Measurements from ENCODE around the gene FAM20A.

DNA sequence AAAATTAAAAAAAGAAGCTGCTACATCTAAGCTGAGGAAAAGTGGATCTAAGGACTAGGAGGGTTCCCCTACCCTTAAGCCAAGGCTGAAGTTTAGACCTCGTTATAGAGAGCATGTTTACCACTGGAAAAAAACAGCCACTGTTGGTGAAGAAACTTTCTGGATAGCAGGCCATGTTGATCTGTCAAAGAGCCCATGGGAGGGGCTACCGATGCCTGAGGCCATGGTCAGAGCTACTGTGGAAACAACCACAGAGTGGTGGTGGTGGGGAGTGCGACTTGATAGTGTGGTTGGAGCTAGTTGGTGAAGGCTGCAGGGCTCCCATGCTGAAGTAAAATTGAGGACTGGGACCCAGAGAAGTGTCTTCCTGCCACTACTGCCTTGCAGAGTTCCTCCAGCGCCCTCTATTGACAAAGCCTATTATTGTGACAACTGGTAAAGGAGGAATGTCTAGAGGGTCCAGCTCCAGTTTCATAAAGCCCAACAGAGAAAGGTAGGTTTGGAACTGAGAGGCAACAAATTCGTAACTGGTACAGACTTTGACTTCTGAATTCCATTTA is 12.7 kb upstream of the FAM20A start:
- no peak for TF ChIP-seq KLF16 (tag by site-specific recombination; IDR thresholded peaks at IDR 0.05)
- TF ChIP-seq ZFP3 (tag by site-specific recombination; IDR thresholded peaks at IDR 0.05; ENCODE audit: low read depth) = no peak

All from HEK293 (cell line).